Endometrial microvascular endothelial cells (primary cell): Measurements from ENCODE around the gene SLC22A3. TPM values are rescaled to one million over a fixed set of nuclear protein-coding genes. Genes with fewer than 3 reads are reported as not detected.
"Not testable (repeated sequence)": the region's sequence is repeated elsewhere in the genome, so short reads cannot be mapped to it uniquely, and the experiment has no call there.

Experiments used
- in situ Hi-C: cut with HindIII; loops from 2 replicates; pipeline ENCODE4 v1.10.0; 2017; ENCODE audit warnings: low sequenced_read_pairs, low pct_unique_long_range_greater_than_20kb; ENCODE audit errors: inconsistent ontology term
- total RNA-seq: library from RNA; depleted of rRNA; stranded (reverse); fragments of >200 nt; gene quantifications from one replicate; pipeline ENCODE4 v1.2.3, GENCODE V29; 2015; ENCODE audit errors: inconsistent ontology term

The SLC22A3 gene
- total RNA-seq, 1 donor from 2014 or later: not detected

GRCh38 chr6:160363016-160363996 lies 15.1 kb downstream of the SLC22A3 start:
- in situ Hi-C loops: no loop called here

GRCh38 chr6:160365117-160365516 lies 16.9 kb downstream of the SLC22A3 start:
- in situ Hi-C loops: no loop called here

DNA sequence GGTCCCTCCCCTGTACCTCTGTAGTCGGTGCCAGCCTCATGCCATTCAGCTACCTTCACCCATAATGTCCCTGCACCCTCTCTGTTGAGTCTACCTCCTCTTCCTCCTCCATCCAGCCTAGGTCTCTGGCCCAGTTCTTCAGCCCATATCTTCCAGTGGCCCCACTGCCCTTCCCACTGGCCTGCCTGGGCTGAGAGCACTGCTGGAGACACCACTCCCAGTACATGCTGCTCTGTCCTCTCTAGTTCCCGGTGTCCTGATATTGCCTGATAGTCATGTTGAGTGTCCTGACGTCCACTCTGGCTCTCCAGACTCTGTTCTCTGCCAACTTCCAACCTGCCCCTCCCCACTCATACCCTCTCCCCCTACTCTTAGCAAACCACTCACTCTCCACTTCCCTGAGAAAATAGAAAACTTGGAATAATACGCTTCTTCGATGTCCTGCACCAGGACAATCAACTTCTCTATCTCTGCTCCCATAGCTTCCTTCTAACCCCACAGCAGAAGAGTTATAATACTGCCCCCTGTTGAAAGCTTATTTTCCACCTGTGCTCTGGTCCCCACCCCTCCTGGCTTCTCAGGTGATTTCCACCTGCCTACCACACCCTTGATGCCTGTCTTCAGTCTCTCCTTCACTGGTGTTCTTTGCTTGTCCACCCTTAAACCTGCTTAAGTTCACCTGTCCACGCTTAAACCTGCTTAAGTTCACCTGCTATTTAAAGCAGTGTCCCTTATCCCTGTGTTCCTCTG lies 19.8 kb downstream of the SLC22A3 start:
- in situ Hi-C loops: no loop called here

DNA sequence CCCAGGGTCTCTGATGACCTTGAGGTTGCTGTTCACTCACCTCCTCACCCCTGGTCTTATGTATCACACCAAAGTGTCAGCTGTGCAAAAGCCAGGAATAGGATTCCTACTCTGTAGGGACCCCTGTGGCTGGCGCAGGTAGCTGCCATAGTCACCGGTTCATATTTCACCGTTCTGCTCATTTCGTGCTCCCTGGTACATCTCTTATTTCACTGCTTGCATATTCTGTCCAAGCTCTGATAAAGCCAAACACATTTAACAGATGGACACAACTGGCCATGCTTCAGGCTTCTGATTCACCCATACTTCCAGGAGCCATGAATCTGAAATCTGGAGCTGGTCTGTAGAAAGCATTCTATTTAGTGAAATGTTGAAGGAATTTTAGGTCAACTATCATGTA lies 20.5 kb downstream of the SLC22A3 start:
- in situ Hi-C loops: no loop called here

DNA sequence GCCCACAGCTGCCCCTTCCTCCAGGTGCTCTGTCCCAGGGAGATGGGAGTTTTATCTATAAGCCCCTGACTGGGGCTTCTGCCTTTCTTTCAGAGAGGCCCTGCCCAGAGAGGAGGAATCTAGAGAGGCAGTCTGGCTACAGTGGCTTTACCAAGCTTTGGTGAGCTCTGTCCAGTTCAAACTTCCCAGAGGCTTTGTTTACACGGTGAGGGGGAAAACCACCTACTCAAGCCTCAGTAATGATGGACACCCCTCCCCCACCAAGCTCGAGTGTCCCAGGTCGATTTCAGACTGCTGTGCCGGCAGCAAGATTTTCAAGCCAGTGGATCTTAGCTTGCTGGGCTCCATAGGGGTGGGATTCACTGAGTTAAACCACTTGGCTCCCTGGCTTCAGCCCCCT lies 25.4 kb downstream of the SLC22A3 start:
- in situ Hi-C loops: not testable (repeated sequence)

DNA sequence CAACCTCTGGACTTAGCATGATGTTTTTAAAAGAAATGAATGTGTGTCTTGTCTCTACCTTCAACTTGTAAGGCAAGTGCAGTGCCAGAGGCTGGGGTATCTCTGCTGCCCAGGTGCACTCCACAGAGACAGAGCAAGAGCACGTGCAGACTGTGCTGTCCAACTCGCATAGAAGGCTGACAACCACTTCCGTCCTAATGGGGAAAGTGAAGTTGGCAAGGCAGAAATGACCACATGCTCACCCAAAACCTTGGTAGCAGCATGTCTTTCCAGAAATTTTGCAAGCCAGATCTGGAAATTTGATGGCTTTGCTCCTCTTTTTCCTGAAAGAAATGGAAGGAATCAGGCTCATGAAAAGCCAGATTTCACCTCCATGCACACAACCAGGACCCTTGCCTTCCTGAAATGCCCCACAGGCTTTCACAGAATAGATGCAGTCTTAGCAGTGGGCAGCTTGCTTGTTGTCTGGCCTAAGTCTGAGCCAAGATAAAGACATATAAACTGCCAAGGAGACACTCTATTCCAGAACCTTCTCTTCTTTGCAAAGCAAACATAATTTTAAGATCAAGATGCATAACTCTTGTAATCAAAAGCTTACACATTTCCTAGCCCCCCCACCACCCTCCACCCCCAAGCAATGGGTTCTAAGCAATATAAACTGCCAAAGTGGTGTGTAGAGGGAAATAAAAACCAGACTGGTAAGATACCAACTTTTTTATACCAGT lies 26.8 kb downstream of the SLC22A3 start:
- in situ Hi-C loops: no loop called here

- in situ Hi-C loops: no loop called here
Measured at GRCh38 chr6:160375561-160375949, 27.4 kb downstream of the SLC22A3 start.

DNA sequence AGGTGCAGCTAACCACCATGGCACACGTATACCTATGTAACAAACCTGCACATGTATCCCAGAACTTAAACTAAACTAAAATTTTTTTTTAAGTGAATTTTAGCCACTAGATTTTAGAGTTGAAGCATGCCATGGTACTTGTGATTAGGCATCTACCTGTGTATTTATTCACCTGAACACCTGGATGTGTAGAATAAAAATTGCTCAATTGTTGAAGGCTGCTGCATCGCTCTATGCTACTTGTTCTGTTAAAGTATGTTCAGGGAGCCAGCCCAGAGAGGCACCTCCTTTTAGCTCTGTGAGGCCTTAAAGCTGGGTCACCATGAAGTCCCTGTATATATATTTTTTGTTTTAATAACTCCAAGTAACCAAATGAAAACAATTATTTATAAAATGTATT lies 28.3 kb downstream of the SLC22A3 start:
- in situ Hi-C loops: no loop called here

DNA sequence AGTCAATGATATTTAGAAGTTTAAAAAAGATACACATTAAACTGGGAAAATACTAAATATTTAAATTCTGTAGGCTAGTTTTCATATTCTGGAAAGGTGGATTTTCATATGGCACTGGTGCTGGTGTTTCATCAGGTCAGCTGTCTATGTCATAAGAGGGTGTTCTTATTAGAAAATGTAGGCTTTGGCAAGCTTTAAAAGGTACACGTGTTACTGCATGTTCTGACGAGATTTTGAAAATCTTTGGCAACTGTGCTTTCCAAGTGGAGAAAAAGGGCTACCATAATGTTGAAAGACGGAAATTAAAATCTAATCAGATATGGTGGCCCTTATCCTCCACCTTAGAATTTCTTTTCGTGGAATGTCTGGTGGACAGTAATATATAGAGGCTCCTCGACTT lies 30.0 kb downstream of the SLC22A3 start:
- in situ Hi-C loops: no loop called here

DNA sequence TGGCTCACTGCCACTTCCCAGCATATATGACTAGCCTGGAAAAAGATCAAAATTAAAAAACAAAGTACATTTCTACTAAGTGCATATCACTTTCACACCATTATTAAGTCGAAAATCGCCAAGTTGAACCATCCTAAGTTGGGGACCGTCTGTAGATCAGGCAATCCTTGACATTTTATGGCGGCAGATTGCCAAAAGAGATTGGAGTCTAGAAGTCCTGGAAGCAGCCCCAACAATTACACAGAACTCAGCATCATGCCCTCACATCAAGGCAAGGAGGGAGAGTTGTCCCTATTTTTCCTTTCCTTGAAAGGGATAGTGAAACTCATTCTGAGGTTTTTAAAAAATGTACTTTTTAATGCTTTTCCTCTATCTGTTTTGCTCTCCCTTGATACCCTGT lies 30.7 kb downstream of the SLC22A3 start:
- in situ Hi-C loops: no loop called here

GRCh38 chr6:160379466-160379865 lies 31.3 kb downstream of the SLC22A3 start:
- in situ Hi-C loops: no loop called here

GRCh38 chr6:160382946-160383345 lies 34.8 kb downstream of the SLC22A3 start:
- in situ Hi-C loops: no loop called here

GRCh38 chr6:160386869-160387530 lies 38.8 kb downstream of the SLC22A3 start:
- in situ Hi-C loops: no loop called here

DNA sequence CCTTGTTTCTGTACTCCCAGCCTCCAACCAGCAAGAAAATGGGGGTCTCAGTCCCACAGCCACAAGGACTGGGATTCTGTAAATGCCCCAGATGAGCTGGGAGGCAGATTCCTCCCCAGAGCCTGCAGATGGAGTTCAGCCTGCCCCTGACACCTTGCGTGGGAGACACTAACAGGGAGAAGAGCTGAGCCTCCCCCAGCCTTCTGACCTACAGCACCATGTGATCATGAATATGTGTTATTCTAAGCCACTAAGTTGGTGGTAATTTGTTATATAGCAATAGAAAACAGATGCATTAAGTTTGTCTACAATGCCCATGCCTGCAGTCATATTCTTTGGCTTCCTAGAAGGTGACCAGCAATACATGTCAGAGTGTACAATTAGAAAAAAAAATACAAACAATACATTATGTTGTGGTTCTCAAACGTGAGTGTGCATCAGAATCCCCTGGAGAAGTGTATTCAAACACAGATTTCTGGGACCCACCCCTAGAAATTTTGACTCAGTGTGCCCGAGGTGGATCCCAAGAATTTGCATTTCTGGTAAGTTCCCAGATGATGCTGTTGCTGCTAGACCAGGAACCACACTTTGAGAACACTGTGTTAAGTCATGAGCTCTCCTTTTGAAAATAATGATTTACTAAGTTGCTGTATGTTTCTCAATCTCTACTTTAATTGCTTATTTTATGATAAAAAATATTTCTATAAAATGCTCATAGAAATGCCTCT lies 39.9 kb downstream of the SLC22A3 start:
- in situ Hi-C loops: no loop called here

- in situ Hi-C loops: no loop called here
Measured at GRCh38 chr6:160388922-160389321, 40.7 kb downstream of the SLC22A3 start.

- in situ Hi-C loops: no loop called here
Measured at GRCh38 chr6:160391419-160392116, 43.4 kb downstream of the SLC22A3 start.

GRCh38 chr6:160393442-160393841 lies 45.3 kb downstream of the SLC22A3 start:
- in situ Hi-C loops: not testable (repeated sequence)
